ELR (cell line): ENCODE results near the gene SLC24A5.

Experiments
- DNase-seq: peaks from one replicate; pipeline ENCODE4 v3.0.0-alpha.2; 2015; ENCODE audit warnings: low read depth

The SLC24A5 gene

GRCh38 chr15:48120745-48121144 is at the start of gene SLC24A5:
SLC24A5 (plus strand) TSS chr15:48120990; CDS start chr15:48121045, 55 bp downstream.
- DNase-seq, result no peak

- no peak for DNase-seq
Observed at GRCh38 chr15:48072941-48073340, 47.8 kb upstream of the SLC24A5 start.

DNA sequence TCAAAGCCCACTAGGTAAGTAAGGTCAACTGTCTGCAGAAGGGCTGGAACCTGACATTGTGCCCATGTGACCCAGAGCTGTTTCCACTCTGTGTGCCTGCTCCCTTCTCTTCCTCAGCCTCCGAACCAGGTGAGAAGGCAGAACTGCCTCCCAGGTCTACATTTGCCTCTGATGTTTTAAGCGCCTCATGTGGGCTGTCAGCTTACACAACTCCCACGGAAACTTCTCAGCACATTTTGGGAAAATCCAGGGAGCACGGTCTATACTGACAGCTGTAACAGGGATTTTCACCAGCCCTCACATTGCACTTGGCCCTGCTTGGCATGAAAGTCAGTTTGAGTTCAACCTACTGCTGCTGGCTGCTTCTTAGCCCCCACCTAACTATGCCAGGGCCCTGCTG is 46.9 kb upstream of the SLC24A5 start:
- DNase-seq, result no peak

DNA sequence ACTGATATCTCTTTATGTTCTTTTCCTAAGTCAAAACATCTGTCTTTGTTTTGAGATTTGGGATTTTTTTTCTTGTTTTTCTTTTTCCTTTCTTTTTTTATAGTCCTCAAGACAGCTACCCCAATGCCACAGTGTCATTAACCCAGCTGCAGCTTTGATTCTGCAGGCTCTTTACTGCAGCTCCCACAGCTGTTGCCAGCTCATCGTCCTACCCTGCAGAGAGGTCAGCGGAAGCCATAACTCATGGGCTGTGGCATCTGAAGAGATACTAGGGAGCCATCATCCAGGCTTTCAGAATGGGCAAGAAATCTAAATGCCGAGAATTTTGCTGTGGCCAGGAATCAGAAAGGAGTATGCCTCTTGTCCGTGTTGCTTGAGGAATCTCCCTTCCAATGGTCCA is 44.3 kb upstream of the SLC24A5 start:
- peak; percentile 17 for DNase-seq

DNA sequence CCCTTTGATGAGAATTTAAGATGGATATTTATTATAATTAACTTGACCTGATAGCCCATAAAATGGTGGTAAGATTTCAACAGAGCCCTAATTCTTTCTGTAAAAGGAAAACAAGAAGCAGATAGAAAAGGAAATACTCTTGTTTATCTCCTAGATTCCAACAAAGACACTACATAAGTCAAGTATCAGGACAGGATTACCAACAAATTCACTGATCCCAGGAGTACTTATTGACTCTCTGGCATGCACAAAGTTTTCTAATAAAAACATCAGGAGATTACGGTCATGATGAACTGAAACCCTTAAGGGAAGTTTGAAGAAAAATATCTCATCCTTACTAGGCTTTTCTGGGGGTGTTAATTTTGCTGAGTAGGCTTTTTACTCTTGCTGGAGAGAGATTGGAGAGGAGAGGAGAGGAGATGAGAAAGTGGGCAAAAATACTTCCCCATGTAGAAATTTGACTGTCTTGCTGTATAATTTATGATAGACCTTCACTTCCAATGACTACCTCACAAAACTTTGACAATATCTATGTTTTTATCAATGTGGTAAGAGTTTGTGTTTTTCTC is 43.1 kb upstream of the SLC24A5 start:
- no peak for DNase-seq

GRCh38 chr15:48084759-48085590 is 35.8 kb upstream of the SLC24A5 start:
- DNase-seq, result peak; percentile 54

DNA sequence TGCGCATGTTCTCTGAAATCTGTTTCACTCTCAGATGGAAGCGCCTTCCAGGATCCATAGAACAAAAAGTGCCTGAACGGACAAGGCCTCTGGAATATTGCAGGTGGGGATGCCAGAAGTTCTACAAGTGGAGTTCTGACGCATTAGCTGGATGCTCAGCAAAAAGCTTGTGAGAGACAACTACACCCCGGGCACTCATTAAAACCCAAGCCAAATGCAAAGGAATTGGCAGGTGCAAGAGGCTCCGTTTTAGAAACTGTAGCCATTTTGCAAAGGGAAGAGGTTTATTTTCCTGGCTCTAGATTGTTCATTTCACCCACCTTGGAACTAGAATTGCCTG is 35.2 kb upstream of the SLC24A5 start:
- no peak for DNase-seq

- DNase-seq, result no peak
Observed at GRCh38 chr15:48086133-48086532, 34.7 kb upstream of the SLC24A5 start.

DNA sequence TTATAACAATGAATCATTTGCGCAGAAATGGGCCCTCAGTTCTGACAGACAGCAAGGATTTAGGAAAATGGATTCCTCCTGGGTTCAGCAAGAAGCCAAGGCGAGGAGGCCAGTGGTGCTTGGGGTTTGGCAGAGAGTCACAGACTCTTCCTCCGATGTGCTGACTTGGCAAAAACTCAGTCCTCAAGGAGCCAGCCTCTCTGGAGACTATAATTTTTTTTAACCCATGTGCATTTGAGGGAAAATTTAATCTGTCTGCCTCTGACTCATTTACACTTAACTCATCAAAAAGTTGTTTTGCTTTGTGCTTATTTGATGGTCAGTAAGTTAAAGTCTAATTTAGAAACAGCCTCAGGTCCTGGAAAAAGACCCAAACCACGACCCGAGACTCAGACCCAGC is 34.2 kb upstream of the SLC24A5 start:
- peak; percentile 8 for DNase-seq

- DNase-seq, result no peak
Observed at GRCh38 chr15:48087844-48088243, 32.9 kb upstream of the SLC24A5 start.

GRCh38 chr15:48089702-48090101 is 31.1 kb upstream of the SLC24A5 start:
- no peak for DNase-seq

DNA sequence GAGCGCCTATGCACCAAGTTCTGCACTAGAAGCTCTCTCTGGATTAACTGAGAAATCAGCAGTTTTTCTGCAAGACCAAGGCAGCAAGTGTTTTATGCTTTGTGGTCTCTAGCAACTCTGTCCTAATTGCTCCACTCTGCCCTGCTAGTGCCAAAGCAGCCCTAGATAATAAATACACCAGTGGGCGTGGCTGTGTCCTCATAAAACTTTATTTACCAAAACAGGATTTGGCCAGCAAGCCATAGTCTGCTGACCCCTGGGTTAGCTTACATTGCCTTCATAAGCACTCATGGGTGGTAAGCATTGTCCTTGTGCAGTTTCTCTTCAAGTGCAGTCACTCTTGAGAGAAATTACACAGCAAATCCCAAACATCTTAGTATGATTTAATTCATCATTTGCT is 30.7 kb upstream of the SLC24A5 start:
- no peak for DNase-seq

- DNase-seq, result no peak
Observed at GRCh38 chr15:48090666-48091065, 30.1 kb upstream of the SLC24A5 start.

DNA sequence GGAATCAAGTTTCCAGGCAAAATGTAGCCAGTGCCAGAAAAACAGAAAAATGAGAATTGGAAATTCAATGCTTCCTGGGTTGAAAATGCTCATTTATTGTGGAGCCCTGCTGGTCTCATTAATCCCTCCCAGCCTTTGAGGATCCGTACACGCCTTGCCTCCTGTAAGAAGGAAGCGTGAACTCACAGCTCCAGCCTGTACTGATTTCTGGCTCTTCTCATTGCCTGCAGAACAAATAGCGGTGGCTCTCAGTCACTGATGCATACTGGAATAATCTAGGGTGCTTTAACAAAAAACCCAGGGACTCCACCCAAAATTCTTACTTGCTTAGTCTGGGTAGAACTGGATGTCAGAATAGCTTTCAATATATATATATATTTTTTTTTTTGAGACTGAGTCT is 29.3 kb upstream of the SLC24A5 start:
- no peak for DNase-seq

GRCh38 chr15:48096355-48096786 is 24.4 kb upstream of the SLC24A5 start:
- no peak for DNase-seq

DNA sequence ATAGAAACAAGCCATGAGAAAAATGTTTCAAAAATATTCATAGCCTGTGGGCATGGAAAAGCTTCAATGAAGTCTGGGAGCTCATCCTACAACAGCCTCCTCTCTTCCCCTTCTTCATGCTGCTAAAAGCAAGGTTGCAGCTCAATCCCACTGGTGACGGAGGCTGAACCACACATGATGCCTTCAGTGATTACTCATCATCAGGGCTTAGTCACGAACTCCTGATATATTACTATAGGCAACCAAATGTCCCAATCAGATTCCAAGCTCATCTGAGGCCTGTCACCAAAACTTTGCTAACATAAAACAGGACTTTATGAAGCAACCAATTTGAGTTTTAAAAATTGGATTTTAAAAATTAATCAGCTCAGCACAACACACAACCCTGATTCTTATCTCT is 24.0 kb upstream of the SLC24A5 start:
- DNase-seq, result peak; percentile 90

- DNase-seq, result no peak
Observed at GRCh38 chr15:48097264-48097663, 23.5 kb upstream of the SLC24A5 start.

GRCh38 chr15:48101376-48101961 is 19.3 kb upstream of the SLC24A5 start:
- no peak for DNase-seq

- no peak for DNase-seq
Observed at GRCh38 chr15:48102167-48102566, 18.6 kb upstream of the SLC24A5 start.

DNA sequence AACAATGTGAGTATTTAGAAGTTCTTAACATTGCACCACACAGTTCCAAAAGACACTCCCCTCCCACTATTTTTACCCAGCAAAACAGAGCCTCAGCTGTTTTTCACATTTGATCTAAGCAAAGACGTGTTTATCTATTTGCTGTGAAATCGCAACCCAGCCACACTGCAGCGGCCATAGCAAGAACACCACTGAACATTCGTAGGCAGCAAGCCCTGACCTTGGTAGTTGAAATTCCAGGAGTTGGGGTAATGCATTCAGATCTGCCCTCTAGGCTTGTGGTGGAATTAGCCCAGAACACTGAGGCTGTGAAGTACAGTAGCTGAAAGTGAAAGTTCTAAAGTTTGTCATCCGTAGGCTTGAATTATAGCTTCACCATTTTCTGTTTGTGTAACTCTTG is 17.1 kb upstream of the SLC24A5 start:
- no peak for DNase-seq

- DNase-seq, result no peak
Observed at GRCh38 chr15:48105936-48106335, 14.9 kb upstream of the SLC24A5 start.

DNA sequence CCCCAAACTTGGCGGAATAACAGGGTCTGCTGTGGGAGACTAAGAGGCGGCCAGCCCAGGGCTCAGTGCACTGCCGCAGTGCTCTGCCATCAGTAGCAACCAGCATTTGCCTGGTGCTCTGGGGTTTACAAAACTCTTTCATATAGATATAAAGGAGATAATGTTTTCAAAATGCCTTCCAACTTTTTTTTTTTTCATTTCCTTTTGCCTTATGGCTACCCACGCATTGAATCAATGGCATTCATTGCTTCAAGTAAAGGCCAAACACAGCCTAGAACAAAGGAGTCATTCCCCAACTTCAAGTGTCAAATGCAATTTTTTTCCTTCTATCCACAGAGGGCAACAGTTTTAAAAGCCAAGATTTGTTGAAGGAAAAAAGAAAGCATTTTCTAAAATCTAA is 11.6 kb upstream of the SLC24A5 start:
- DNase-seq, result no peak

- DNase-seq, result peak; percentile 10
Observed at GRCh38 chr15:48109856-48110531, 10.8 kb upstream of the SLC24A5 start.
